Esophagus muscularis mucosa (tissue), 4 donors: ENCODE data around the gene SNX18. TPM values are rescaled to one million over a fixed set of nuclear protein-coding genes. Genes with fewer than 3 reads are reported as not detected.
A peak's percentile ranks its signal among the peaks of the same experiment; 100 is the strongest.
"Not testable (repeated sequence)": the region's sequence is repeated elsewhere in the genome, so short reads cannot be mapped to it uniquely, and the experiment has no call there.

Experiments used
- DNase-seq: peaks from one replicate; pipeline ENCODE4 v3.0.0-alpha.2; 2017; ENCODE audit errors: extremely low spot score
- H3K27ac ChIP-seq, 4 donors: fragments of 200-600 bp; sonication (generic); replicated peaks in 1 of 4; 1 replicate in 3 of 4; 2 replicates in 1 of 4; pipeline ENCODE4 v1.5.1; 2016 to 2019; ENCODE audit warnings: mild to moderate bottlenecking in 1 of 4
- H3K27me3 ChIP-seq, 4 donors: fragments of 200-600 bp; sonication (generic); one replicate each; pipeline versions ENCODE4 v1.5.1 to v1.6.0; 2016 to 2019
- H3K36me3 ChIP-seq, 4 donors: fragments of 200-600 bp; sonication (generic); one replicate each; pipeline ENCODE4 v1.5.1; 2016 to 2019
- H3K4me1 ChIP-seq, 4 donors: fragments of 200-600 bp; sonication (generic); one replicate each; pipeline ENCODE4 v1.5.1; 2016 to 2019
- H3K4me3 ChIP-seq, 4 donors: fragments of 200-600 bp; sonication (generic); 1 replicate in 2 of 4; 2 replicates in 2 of 4; pipeline ENCODE4 v1.5.1; 2016 to 2019; ENCODE audit warnings: mild to moderate bottlenecking in 4 of 4, moderate library complexity in 1 of 4
- H3K9me3 ChIP-seq, 4 donors: fragments of 200-600 bp; sonication (generic); 1 replicate in 3 of 4; 2 replicates in 1 of 4; pipeline ENCODE4 v1.5.1; 2016 to 2019
- CTCF ChIP-seq, 3 experiments: fragments of 200-600 bp in 2 of 3; fragments of 450-650 bp in 1 of 3; sonication (generic) in 2 of 3; IDR thresholded peaks; one replicate each; pipeline ENCODE4 v1.5.1; 2017 to 2019; ENCODE audit warnings: antibody characterized with exemption in 3 of 3, mild to moderate bottlenecking in 2 of 3, moderate library complexity in 1 of 3
- EP300 ChIP-seq: sonication (generic); formaldehyde crosslinking; IDR thresholded peaks from one replicate; pipeline ENCODE4 v1.6.1; 2017; ENCODE audit warnings: antibody characterized with exemption
- POLR2A ChIP-seq: fragments of 450-650 bp; IDR thresholded peaks from one replicate; pipeline ENCODE4 v1.6.1; 2017; ENCODE audit warnings: antibody characterized with exemption, moderate library complexity, mild to moderate bottlenecking, low read depth
- POLR2AphosphoS5 ChIP-seq, 2 donors: sonication (generic); formaldehyde crosslinking; IDR thresholded peaks; one replicate each; pipeline ENCODE4 v1.6.1; 2017; ENCODE audit warnings: antibody characterized with exemption in 2 of 2
- WGBS: methylation state at CpG from one replicate; pipeline ENCODE4 v1.1.5; 2018; 5-methylcytosine and 5-hydroxymethylcytosine counted together
- intact Hi-C: fragments of 100-400 bp; cut with DNase I; formaldehyde crosslinking; loops from one replicate; pipeline ENCODE4 v1.15.1; 2023
- total RNA-seq, 4 donors: library from RNA; depleted of rRNA; stranded (reverse); fragments of >200 nt; gene quantifications; one replicate each; pipeline versions ENCODE4 v1.1.0 to v1.2.1, GENCODE V29; 2016

SNX18 gene
- total RNA-seq, 4 donors from 2014 or later: 34.1 to 93.3 (median 57.4) TPM

GRCh38 chr5:54535149-54535844 lies 17.7 kb downstream of the SNX18 start:
- H3K4me1 ChIP-seq: peaks cover 28 to 57% (median 48%) of the 10 kb centered on the region in 4 donors
- H3K9me3 ChIP-seq: no peaks in the 10 kb centered on the region
- H3K4me3 ChIP-seq: no peak overlapping the region
- no peaks in the 10 kb centered on the region for H3K27me3 ChIP-seq
- WGBS: 88% methylated on average over 4 of the region's 4 CpGs
- peak; percentile 50 for DNase-seq
- peak overlapping the region in 1 of 4 donors; percentile 10 for H3K27ac ChIP-seq
- no peaks in the 10 kb centered on the region for H3K36me3 ChIP-seq
- TF ChIP-seq POLR2AphosphoS5 (IDR thresholded peaks at IDR 0.05) (no peak), EP300 (no peak), CTCF (IDR thresholded peaks at IDR 0.05) (no peak), POLR2A (no peak)
- intact Hi-C loops: loop anchor here (10.0 kb wide), 1 partner anchor 70 kb away; no protein-coding TSS in a partner anchor

- H3K36me3 ChIP-seq, H3K4me3 ChIP-seq, H3K27ac ChIP-seq, H3K27me3 ChIP-seq, H3K9me3 ChIP-seq, DNase-seq: not testable (repeated sequence)
- WGBS: 92% methylated on average over 6 of the region's 6 CpGs
- peaks cover 27 to 56% (median 42%) of the 10 kb centered on the region in 4 donors for H3K4me1 ChIP-seq
- intact Hi-C loops: loop anchor here (10.0 kb wide), 1 partner anchor 68 kb away; no protein-coding TSS in a partner anchor
Observed at GRCh38 chr5:54536375-54536774, 18.8 kb downstream of the SNX18 start.

- 84% methylated on average over 4 of the region's 4 CpGs for WGBS
- not testable (repeated sequence) for DNase-seq, H3K27me3 ChIP-seq, H3K9me3 ChIP-seq, H3K4me3 ChIP-seq, H3K36me3 ChIP-seq, H3K27ac ChIP-seq
- peaks cover 24 to 56% (median 40%) of the 10 kb centered on the region in 4 donors for H3K4me1 ChIP-seq
- intact Hi-C loops: loop anchor here (10.0 kb wide), 1 partner anchor 68 kb away; no protein-coding TSS in a partner anchor
Observed at GRCh38 chr5:54536861-54537260, 19.3 kb downstream of the SNX18 start.

GRCh38 chr5:54537725-54538124 lies 20.2 kb downstream of the SNX18 start:
- H3K9me3 ChIP-seq: no peaks in the 10 kb centered on the region
- WGBS: 74% methylated on average over 2 of the region's 2 CpGs
- H3K36me3 ChIP-seq: no peaks in the 10 kb centered on the region
- H3K4me3 ChIP-seq: no peak overlapping the region
- no peak for TF ChIP-seq CTCF (IDR thresholded peaks at IDR 0.05)
- no peak for TF ChIP-seq POLR2A
- no peak for TF ChIP-seq EP300
- no peak for TF ChIP-seq POLR2AphosphoS5 (IDR thresholded peaks at IDR 0.05)
- no peaks in the 10 kb centered on the region for H3K27me3 ChIP-seq
- peaks cover 31 to 57% (median 46%) of the 10 kb centered on the region in 4 donors for H3K4me1 ChIP-seq
- peak; percentile 14 for DNase-seq
- no peak overlapping the region for H3K27ac ChIP-seq
- intact Hi-C loops: loop anchor here (10.0 kb wide), 1 partner anchor 67 kb away; no protein-coding TSS in a partner anchor

- 82% methylated on average over 3 of the region's 3 CpGs for WGBS
- no peaks in the 10 kb centered on the region for H3K36me3 ChIP-seq
- peaks cover 32 to 55% (median 42%) of the 10 kb centered on the region in 4 donors for H3K4me1 ChIP-seq
- H3K27ac ChIP-seq: no peak overlapping the region
- intact Hi-C loops: loop anchor here (10.0 kb wide), 1 partner anchor 67 kb away; no protein-coding TSS in a partner anchor
- H3K27me3 ChIP-seq: no peaks in the 10 kb centered on the region
- no peak for DNase-seq
- TF ChIP-seq CTCF (IDR thresholded peaks at IDR 0.05) (no peak), POLR2AphosphoS5 (IDR thresholded peaks at IDR 0.05) (no peak)
- H3K4me3 ChIP-seq: no peak overlapping the region
- no peaks in the 10 kb centered on the region for H3K9me3 ChIP-seq
Observed at GRCh38 chr5:54538156-54538555, 20.6 kb downstream of the SNX18 start.
